Measurements from ENCODE around the gene NAP1L4. TPM values are rescaled to one million over a fixed set of nuclear protein-coding genes. Genes with fewer than 3 reads are reported as not detected.

The NAP1L4 gene
- total RNA-seq, 1 experiment from 2014 or later = 212 TPM

GRCh38 chr11:2919837-2920236 lies 72.3 kb downstream of the NAP1L4 start:
- Mint-ChIP-seq H3K4me1 (no peaks in the 10 kb centered on the region), H3K36me3 (ENCODE audit: insufficient read depth in 1 of 3, low read depth in 3 of 3) (no peaks in the 10 kb centered on the region; a peak in 1 of 7 replicates), H3K27ac (no peak overlapping the region; a peak in 1 of 7 replicates), H3K9me3 (no peaks in the 10 kb centered on the region), H3K4me3 (no peak overlapping the region), H3K27me3 (ENCODE audit: low read depth) (no peaks in the 10 kb centered on the region; the same call in 1 of the 2 replicates)
- Histone ChIP-seq H3K23me2 (ENCODE audit: insufficient read length, low read depth, low read length, poor library complexity, severe bottlenecking) (no peaks in the 10 kb centered on the region), H2BK120ac (ENCODE audit: low read depth, low read length, poor library complexity, severe bottlenecking) (no peak overlapping the region), H3K14ac (ENCODE audit: insufficient read depth, low read length) (no peak overlapping the region), H4K20me1 (ENCODE audit: control insufficient read depth, insufficient read depth, insufficient read length) (no peaks in the 10 kb centered on the region), H3K27me3 (ENCODE audit: insufficient read depth, low read length) (no peaks in the 10 kb centered on the region), H2BK12ac (ENCODE audit: insufficient read length, low read depth, low read length) (no peak overlapping the region), H3K79me1 (ENCODE audit: insufficient read depth, low read depth, low read length, poor library complexity, severe bottlenecking) (no peaks in the 10 kb centered on the region), H2AK5ac (ENCODE audit: insufficient read length, low read length) (no peak overlapping the region), H2BK15ac (ENCODE audit: low read depth, low read length) (no peak overlapping the region), H2BK20ac (ENCODE audit: low read depth, low read length, poor library complexity, severe bottlenecking) (no peak overlapping the region), H3K79me2 (ENCODE audit: insufficient read depth, low read length) (no peaks in the 10 kb centered on the region), H3K4me1 (ENCODE audit: insufficient read depth, low read length) (no peaks in the 10 kb centered on the region), H4K91ac (ENCODE audit: insufficient read length, low read depth, low read length) (no peak overlapping the region), H4K5ac (ENCODE audit: insufficient read length, low read depth, low read length) (no peak overlapping the region), H3K9me3 (ENCODE audit: control insufficient read depth, low read depth, low read length) (no peaks in the 10 kb centered on the region), H3K4me2 (ENCODE audit: insufficient read depth, insufficient read length, low read length) (no peak overlapping the region), H4K8ac (replicated peaks; ENCODE audit: insufficient read length, low read depth, low read length) (no peak overlapping the region), H3K9ac (ENCODE audit: extremely low read depth, insufficient read length, low read length) (no peak overlapping the region), H3K23ac (ENCODE audit: insufficient read length, low read depth, low read length) (no peak overlapping the region), H3K27ac (ENCODE audit: insufficient read length, low read depth, low read length) (no peak overlapping the region), H2BK5ac (ENCODE audit: insufficient read length, low read length) (no peak overlapping the region), H3K4ac (ENCODE audit: low read depth, low read length) (no peak overlapping the region), H3K18ac (ENCODE audit: insufficient read length, low read depth, low read length) (no peak overlapping the region), H3K56ac (ENCODE audit: insufficient read length, low read depth, low read length) (no peak overlapping the region), H3T11ph (ENCODE audit: low read length) (no peak overlapping the region), H2AFZ (ENCODE audit: low read length) (no peak overlapping the region)
- no peak for TF ChIP-seq CTCF (conservative IDR thresholded peaks at IDR 0.05)
- no CpG with 5 or more reads among the region's 13 CpGs for WGBS (ENCODE audit: extremely low coverage, insufficient read length, low lambda C conversion rate)
- DNase-seq = no peak

All from H9 (cell line).